GM19238 (cell line): Measurements from ENCODE around the gene GRIK5.

Source experiments
- DNase-seq: peaks from one replicate; pipeline ENCODE4 v3.0.0; 2011; ENCODE audit warnings: low spot score; ENCODE audit not compliant: insufficient read length

The GRIK5 gene

DNA sequence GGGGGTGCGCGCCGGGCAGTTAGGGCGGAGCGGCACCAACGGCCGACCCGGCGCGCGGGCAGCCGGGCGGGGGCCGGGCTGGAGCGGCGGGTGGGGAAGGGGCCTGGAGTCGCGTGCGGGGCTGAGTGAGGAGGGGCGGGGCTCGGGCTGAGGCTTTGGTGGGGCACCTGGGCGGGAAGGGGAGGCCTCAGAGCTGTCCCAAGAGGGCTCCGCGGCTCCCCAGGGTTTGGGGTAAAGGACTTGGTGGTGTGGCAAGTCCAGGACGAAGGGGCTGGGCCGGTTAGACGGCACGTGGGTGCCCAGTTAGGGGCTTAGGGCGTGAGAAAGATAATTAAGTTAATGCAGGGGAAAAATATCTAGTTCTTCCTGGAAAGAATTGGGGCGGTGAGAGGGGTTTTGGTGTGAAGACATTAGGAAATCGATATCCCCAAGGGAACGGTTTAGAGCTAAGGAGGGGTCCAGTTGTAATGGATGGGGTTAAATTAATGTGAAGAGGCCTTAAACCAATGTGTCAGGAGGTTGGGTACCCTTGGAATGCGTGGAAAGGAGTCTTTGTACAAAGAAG lies 6.5 kb upstream of the GRIK5 start:
- DNase-seq: peak; percentile 37

DNA sequence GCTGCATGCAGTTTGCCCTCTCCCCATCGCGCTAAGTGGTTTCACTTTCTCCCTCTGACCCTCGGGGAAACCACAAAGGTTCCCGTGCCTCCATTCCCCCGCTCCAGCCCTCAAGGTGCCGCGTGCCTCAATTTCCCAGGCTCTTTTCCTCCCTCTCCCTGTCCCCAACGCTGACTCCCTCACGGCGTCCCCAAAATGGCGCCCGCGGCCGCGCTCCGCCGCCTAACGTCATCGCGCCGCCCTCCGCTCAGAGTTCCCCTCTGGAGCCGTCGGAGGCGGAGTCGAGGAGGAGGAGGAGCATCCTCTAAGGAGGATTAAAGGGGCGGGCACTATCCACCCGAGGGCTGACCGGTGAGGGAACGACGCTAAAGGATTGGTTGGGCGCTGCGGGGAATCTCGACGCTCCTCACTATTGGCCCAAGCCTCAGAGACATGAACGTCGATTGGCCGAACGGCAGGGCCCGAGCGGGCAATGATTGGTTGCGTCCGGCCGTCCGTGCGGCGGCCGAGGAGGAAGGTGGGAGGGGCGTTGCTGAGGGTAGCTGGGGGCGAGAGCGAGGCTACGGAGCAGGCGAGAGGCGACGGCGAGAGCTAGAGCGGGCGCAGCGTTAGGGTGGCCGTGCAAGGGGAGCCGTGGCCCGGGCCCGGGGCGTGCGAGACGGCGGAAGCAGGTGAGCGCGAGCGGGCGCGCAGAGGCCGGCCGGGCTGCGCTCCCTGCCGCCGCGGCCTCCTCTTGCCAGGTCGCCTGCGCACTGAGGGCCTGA lies 5.8 kb upstream of the GRIK5 start, which contains the start of gene ZNF574:
Gene ZNF574 (plus strand): TSS at position 551 of the 764 bp plus-strand sequence. CDS start 2,441 bp downstream, outside the sequence.
- DNase-seq: peak; percentile 98

DNA sequence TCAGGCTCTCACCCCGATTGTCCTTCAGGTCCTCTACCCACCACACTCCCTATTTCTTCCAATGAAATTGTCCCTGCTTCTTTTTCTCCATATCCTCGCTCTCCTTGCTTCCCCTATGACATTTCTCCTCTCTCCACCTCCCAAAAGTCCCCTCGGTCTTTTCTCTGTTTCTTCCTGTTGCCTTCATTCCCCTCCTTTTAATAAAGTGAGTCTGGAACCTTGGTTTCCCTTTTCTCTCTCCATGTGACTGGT lies 5.3 kb upstream of the GRIK5 start:
- DNase-seq: peak; percentile 30

DNA sequence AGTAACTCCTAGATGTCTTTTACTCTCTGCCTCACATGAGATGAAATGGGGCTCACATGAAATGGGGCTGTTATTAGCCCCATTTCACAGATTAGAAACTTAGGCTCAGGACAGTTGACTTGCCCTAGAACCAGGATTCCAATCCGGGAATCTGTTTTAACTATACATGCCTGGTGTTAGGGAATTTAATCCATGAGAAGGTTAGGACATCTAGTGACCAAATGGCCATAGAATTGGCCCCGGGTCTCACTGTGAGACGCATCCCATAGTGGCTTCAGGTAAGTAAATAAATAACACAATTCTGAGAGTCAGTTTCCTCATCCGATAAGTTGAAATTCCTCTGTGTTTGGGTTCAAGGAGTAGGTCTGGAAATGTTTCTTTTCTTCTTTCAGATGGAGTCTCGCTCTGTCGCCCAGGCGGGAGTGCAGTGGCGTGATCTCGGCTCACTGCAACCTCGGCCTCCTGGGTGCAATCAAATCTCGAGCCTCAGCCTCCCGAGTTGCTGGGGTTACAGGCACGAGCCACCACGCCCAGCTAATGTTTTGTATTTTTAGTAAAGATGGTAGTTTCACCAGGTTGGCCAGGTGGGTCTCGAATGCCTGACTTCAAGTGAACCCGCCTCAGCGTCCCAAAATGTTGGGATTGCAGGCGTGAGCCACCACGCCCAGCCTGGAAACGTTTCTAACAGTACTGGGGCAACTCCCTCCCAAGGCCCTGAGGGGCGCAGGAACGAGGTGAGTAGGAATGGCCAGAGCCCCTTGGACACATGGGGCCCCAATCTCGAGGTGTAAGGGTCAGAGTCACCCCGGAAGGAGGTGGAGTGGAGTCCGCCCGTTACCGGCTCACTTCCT lies 4.7 kb upstream of the GRIK5 start:
- peak; percentile 40 for DNase-seq

DNA sequence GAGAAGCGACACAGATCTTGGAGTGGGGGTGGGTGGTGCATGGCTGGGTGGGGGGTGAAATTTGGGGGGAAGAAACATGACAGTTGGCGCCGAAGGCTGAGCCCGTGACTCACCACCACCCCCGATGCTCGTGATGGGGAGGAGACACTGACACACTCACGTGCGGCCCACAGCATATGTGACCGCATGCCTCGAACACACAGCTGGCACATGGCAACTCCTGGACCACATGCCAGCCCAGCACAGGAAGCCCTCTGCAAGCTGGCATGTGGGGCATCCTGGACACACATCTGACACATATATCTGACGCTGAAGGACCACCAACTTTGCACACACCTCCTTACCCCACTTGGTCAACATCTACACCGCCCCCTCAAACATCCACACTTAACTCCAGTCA lies 1.2 kb upstream of the GRIK5 start:
- no peak for DNase-seq

DNA sequence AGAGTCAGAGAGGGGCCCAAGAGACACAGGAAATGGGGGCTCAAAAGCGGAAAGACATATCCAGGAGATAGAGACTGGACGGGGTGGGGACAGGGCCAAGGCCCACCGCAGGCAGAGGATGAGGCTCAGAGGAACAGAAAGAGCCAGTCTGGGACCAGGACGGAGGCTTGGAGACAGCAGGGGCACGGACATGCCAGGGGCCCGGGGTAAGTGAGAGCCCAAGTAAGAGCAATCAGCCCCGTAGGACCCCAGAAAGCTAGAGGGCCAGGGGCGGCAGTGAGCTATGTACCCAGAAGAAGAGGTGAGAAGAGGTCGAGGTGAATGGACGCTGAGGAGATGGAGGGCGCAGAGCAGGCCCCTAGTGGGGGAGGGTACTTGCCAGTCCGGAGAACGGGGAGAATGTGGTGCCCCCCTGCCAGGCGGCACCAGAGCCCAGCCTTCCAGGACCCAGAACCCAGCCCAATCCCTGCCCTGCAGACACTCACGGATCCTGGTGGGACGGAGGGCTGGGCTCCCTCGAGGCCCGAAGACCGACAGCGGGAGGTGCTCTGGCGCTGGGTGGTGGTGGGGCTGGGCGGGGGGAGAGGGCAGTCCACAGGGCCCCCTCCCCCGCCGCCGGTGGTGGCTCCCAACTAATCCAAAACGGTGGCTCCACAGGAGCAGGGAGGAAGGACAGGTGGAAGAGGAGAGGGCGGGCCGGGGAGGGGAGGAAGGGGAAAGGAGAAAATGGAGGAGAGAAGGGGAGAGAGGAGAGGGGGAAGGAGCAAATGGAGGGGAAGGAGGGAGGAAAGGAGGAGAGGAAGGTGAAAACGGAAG lies 1.0 kb downstream of the GRIK5 start:
- no peak for DNase-seq

DNA sequence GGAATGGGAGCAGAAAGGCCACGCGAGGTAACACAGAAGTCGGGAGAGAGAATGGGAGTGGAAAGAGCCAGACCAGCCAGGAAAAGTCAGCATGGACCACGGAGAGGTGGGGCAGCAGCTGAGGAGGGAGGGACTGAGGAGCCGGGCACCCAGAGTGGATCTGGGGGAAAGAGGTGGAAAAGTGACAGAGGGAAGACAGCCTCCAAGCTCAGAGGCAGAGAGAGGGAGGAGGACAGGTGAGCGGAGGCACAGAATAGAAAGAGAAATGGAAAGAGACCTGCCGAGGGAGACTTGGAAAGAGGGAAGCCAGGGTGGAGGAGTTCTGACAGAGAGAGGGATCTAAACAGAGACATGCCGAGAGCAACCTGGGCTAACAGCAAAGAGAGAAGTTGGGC lies 1.6 kb downstream of the GRIK5 start:
- no peak for DNase-seq

DNA sequence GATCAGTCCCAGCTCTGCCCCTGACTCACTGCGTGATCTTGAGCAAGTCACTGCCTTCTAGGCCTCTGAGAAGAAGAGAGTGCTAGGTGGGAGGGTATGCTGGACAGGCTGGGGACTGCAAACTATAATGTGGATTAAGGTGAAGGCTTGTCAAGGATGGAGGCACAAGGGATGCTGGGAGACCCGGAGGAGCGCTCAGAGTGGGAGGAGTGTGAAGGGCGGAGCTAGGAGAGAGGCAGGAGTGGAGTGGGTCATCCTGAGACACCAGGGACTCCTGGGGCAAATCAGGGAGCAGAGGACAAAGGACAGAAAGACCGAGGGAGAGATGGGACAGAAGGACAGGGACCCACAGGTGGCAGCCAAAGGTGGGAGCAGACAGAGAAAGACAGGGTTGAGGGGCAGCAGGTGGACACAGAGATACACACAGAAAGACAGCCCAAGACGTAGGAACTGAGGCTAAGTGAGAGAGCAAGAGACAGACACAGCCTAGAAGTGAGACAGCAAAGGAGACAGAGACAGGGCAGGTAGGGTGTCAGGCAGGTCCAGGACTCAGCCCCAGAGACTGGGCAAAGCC lies 2.6 kb downstream of the GRIK5 start:
- DNase-seq: no peak

DNA sequence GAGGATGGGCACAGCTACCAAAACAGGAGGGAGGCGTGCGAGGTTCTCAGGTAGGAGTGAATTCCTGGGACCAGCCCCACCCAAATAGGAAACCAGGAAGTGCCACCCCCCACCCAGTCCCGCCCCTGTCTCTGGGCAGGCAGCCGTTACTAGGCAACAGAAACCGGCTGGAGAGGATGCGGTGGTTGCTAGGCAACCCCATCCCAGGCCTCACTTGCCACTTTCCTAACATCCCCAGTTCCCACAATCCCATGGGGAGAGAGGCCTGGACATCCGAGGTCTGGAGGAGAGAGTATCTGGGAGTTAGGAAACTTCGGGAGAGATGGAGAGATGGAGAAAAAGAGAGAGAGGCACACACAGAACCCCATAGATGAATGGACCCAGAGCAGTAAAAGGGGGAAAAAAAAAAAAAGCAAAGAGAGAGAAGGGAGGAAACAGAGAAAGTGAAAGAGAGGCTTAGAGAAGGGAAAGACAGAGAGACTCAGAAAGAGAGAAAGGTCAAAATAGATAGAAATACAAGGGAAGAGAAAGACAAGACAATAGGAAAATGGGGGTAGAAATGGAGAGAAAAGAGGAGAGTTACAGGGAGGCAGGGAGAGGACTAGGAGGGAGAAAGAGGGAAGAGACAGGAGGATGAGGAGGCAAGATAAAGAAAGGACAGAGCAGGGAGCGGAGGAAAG lies 3.8 kb downstream of the GRIK5 start:
- no peak for DNase-seq

DNA sequence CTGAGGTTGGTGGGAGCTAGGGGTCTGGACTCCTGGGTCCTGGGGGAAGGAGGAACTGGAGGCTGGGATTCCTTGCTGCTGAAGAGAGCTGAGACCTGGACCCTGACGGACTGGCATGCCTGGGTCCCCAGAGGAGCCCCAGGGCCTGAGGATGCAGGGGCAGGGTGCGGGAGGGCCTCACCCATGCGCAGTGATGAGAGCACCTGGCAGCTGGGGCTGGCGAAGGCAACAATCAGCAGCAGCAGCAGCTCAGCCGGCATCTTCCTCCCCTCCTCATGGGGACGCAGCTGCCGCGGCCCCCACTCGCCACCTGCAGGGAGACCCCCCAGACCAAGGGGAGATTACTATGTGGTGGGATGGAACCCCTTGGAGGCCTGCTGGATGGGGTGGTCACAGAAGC lies 4.5 kb downstream of the GRIK5 start:
- DNase-seq: no peak

DNA sequence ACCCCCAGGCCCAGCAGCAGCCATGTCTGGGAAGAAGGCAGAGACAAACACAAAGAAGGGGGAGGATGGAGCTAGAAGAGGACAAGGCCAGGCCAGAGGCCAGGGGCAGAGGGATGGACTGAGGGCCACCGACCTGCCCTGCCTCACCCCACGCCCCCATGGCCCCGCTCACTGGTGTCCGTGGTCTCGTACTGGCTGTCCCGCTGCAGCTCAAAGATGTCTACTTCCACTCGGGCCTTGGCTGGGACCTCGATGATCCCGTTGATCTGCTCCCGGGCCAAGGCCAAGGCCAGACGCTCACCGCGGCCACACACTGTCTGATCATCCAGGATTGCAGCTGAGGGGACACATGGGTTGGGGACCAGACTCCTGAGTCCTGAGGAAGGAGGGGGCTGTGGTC lies 5.0 kb downstream of the GRIK5 start:
- no peak for DNase-seq

DNA sequence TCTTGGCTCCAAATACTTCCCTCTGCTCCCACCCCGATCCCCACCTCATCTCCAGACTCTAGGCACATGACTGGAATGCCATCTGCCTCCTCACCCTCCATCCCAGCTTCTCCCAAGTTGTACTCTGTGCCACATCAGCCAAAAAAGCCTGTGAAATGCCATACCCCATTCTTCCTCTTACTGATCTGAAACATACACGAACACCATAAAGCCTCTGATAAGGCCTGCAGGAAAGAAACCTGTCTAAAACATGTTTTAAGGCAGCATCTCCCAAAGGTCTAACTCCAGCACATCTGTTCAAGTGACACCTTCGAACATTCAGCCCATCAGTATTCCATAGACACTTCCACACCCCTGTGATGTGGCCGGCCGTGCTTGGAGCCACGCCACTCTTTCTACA lies 5.6 kb downstream of the GRIK5 start:
- no peak for DNase-seq

DNA sequence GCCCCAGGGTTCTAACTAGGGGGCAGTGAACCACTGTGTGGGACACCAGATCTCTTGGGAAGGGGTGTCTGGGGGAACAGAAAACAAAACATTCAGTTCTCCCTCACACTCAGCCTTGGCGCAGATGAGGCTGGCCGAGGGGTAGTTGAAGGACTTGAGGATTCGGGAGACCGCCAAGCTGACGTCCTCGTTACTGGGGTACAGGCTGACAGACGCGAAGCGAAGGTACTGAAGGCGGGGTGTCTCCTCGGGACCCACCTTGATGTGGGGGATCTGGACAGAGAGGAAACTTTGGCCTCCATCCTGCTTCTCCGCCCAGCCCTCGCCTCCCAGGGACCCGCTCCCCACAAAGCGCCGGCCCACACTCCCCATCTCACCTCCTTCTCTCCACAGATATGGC lies 7.6 kb downstream of the GRIK5 start:
- DNase-seq: no peak

DNA sequence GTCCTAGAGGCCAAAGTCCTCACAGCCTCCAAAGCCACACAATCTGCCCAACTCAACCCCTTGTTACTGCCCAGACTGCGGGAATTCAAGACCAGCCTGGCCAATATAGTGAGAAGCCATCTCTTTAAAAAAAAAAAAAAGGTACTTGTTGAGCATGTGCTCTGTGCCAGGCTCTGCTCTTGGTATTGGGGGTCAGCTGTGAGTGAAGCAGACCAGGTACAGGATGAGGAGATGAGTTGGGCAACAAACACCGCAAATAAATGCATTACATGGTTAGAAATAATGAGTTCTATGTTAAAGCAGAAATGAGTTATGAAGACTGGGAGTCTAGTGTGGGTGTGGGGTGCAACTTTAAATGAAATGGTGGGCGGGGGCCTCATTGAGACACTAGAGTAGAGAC lies 9.9 kb downstream of the GRIK5 start:
- DNase-seq: no peak

DNA sequence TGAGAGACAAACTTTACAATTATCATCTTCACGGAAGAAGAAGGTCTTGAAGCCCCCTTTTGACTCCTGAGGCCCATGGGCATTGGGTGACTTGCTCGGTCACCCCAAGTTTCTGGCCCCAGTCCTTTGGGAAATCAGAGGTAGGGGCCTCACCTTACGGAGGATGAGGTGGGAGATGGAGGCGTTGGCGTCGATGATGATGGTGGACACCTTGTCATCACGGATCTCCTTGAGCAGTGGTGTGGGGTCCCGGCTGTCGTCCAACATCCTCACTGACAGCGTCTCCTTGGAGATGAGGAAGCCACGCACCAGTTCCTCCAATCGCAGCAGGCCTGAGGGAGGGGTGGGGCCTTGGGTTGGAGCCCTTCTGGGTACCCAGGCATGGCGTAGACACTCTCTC lies 10.8 kb downstream of the GRIK5 start:
- DNase-seq: no peak

DNA sequence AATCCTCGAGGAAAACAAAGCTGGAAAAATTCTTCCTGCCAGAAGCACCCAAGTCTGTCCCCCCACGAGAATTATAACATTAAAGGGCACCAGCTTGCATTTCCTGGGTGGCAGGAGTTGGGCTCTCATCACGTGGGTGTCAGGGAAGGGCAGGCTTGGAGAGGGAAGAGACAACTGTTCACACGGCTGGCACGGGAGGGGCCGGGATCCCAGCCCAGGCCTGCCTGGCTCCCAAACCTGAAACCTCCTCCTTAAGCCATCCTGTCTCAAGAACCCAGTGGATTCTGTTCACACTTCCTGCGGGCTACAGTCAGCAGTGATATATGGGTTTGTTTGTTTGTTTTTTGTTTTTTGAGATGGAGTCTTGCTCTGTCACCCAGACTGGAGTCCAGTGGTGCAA lies 12.2 kb downstream of the GRIK5 start:
- DNase-seq: no peak

DNA sequence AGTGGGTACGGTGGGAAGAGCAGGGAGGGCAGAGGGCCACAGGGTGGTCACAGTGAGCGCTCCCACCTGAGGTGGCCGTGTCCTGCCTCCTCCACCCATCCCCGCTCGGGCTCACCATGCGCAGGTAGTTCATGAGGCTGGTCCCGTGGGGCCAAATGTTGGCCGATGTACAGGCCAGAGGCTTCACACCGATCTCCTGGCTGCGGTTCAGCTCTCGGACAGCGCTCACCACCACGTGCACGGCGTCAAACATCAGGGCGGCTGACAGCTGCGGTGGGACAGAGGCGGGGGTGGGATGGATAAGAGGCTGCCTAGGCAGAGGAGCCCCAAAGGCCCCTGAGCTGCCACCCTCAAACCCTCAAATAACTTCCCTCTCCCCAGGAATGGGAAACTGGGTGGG lies 15.8 kb downstream of the GRIK5 start:
- DNase-seq: no peak

DNA sequence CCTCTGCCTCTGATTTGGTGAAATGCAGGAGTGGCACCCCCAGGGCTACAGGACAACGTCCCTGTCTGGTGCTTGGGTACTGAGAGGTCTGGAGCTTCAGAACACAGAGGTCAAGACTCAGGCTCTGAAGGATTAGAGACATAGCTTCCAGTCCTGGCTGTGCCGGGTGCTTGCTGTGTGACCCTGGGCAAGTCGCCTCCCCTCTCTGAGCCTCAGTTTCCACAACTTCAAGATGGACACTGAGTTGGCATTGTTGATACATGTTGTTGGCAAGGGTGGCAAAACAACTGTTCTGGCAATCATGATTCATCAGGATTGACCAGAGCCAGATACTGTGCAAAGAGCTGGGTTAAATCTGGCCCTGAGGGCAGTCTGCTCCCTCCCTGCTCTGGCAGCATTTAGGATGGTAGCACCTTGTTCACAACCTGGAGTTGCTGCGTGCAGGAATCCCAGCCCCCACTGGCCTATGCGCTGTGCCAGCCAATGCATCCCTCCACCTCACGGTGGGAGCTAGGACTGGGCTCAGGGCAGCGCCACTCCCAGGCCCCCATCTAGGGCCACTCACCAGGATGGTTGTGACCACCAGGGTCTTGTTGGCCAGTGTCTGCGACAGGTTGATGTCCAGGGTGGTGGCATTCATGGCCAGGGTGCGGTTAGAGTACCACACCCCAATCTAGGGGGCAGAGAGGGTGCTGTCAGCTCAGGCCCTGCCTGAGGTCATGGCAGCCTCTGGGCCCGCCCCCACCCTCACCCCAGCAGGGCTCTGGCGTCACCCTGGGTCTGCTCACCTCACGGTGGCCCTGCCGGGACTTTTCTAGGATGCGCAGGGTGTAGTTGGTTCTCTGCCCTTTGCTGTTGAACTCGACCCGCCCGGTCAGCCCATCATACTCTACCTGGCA lies 16.7 kb downstream of the GRIK5 start:
- no peak for DNase-seq

DNA sequence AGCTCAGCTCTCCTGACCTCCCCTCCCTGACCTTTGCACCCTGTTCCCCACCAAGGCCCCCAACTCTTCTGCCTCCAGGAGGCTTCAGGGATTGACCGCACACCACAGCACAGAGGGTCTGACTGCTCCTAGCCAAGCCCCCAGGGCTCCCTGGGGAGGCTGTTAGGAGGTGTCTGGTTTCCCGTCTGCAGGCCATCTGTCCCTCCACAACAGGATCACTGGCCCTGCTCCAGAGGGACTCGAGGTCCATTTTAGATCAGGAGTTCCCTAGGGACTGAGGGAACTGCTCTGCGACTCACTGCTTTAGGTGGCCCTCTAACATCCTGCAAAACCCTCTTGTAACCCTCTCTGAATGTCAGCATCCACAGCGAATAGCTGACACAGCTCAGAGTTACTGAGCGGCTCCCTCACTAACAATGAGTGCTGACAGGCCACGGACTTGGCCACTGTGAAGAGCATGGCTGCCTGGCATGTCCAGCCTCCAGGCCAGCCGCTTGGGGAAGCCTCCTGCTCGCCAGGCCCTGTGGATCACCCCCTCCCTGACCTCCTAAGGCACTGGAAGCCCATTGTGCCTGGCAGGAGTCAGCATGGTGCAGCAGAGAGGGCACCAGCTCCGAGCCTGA lies 17.7 kb downstream of the GRIK5 start:
- DNase-seq: no peak
